PFSK-1 (cell line): Measurements from ENCODE around the gene ARF1.

Source experiments
- POLR2AphosphoS5 ChIP-seq: IDR thresholded peaks from 2 replicates; pipeline ENCODE4 v1.6.1; 2012; ENCODE audit warnings: low read depth, mild to moderate bottlenecking, control low read depth, low read length, moderate library complexity
- TAF1 ChIP-seq: IDR thresholded peaks from 2 replicates; pipeline ENCODE4 v1.6.1; 2012; ENCODE audit warnings: low read length, control low read depth, borderline replicate concordance; ENCODE audit not compliant: insufficient read depth

GRCh38 chr1:228109073-228109961 lies 26.8 kb downstream of the ARF1 start, which contains the start of gene MRPL55:
- TF ChIP-seq POLR2AphosphoS5 (peak; percentile 95), TAF1 (no peak)
